IMR-90 (cell line): ENCODE data around the gene SAMD10. TPM values are rescaled to one million over a fixed set of nuclear protein-coding genes. Genes with fewer than 3 reads are reported as not detected.

ENCODE experiments used
- ATAC-seq: fragments of 200-7000 bp; cut with Tn5 transposase; 2 replicates; pipeline ENCODE4 v1.9.1; 2020; ENCODE audit warnings: low read depth, mild to moderate bottlenecking, moderate library complexity
- BruUV-seq: library from RNA; stranded (reverse); fragments of 400-500 nt; replicated peaks from 2 replicates; lab custom pipeline; 2021; lab: Mats Ljungman, UMichigan
- CTCF ChIA-PET: fragments of 300-600 bp; formaldehyde crosslinking; extraction: SDS; loops from one replicate; lab custom pipeline; 2021; ENCODE audit warnings: antibody characterized with exemption; lab: Yijun Ruan, JAX
- POLR2A ChIA-PET: fragments of 300-600 bp; sonication (Branson Sonifier 250); formaldehyde crosslinking; loops from one replicate; lab custom pipeline; 2022; ENCODE audit warnings: antibody characterized with exemption; ENCODE audit not compliant: unreplicated experiment; lab: Charles Lee
- DNase-seq: peaks from one replicate; pipeline ENCODE4 v3.0.0; 2013
- H2AFZ ChIP-seq: replicated peaks from 2 replicates; pipeline ENCODE3; 2013; ENCODE audit warnings: low read length, mild to moderate bottlenecking; ENCODE audit not compliant: poor library complexity
- H2AK5ac ChIP-seq: 2 replicates; pipeline ENCODE4 v1.6.1; 2013; ENCODE audit warnings: low read depth, low read length, inconsistent platforms
- H2AK9ac ChIP-seq: replicated peaks from 2 replicates; pipeline ENCODE3; 2013; ENCODE audit warnings: mild to moderate bottlenecking, low read depth, low read length, moderate library complexity; ENCODE audit not compliant: poor library complexity
- H2BK120ac ChIP-seq: 2 replicates; pipeline ENCODE4 v1.6.1; 2013; ENCODE audit warnings: low read depth, low read length, inconsistent platforms
- H2BK15ac ChIP-seq: 3 replicates; pipeline ENCODE4 v1.6.1; 2013; ENCODE audit warnings: low read depth, low read length, inconsistent platforms
- H2BK20ac ChIP-seq: 2 replicates; pipeline ENCODE4 v1.6.1; 2013; ENCODE audit warnings: low read depth, mild to moderate bottlenecking, inconsistent platforms, low read length, moderate library complexity
- H2BK5ac ChIP-seq: 2 replicates; pipeline ENCODE4 v1.6.1; 2013; ENCODE audit warnings: mild to moderate bottlenecking, low read depth, low read length, inconsistent platforms; ENCODE audit not compliant: poor library complexity, severe bottlenecking
- H3K14ac ChIP-seq: replicated peaks from 2 replicates; pipeline ENCODE4 v1.6.1; 2013; ENCODE audit warnings: low read depth, low read length, inconsistent platforms
- H3K18ac ChIP-seq: 2 replicates; pipeline ENCODE4 v1.6.1; 2013; ENCODE audit warnings: low read depth, low read length, control low read depth
- H3K23ac ChIP-seq: 2 replicates; pipeline ENCODE4 v1.6.1; 2013; ENCODE audit warnings: low read depth, low read length, inconsistent platforms
- H3K27ac ChIP-seq: 2 replicates; pipeline ENCODE4 v1.5.1; 2013; ENCODE audit warnings: mild to moderate bottlenecking, control low read depth, low read length; ENCODE audit not compliant: insufficient read depth
- H3K27me3 ChIP-seq: 2 replicates; pipeline ENCODE4 v1.6.1; 2013; ENCODE audit warnings: low read length; ENCODE audit not compliant: control insufficient read depth, insufficient read depth
- H3K36me3 ChIP-seq: 2 replicates; pipeline ENCODE4 v1.6.1; 2013; ENCODE audit warnings: low read length, mixed read lengths; ENCODE audit not compliant: control insufficient read depth, insufficient read depth
- H3K4ac ChIP-seq: 2 replicates; pipeline ENCODE4 v1.6.1; 2013; ENCODE audit warnings: low read depth, low read length, inconsistent platforms
- H3K4me1 ChIP-seq: 2 replicates; pipeline ENCODE4 v1.6.1; 2013; ENCODE audit warnings: low read length, mixed read lengths; ENCODE audit not compliant: control insufficient read depth, insufficient read depth
- H3K4me2 ChIP-seq: 2 replicates; pipeline ENCODE4 v1.6.1; 2013; ENCODE audit warnings: low read depth, mild to moderate bottlenecking, control low read depth, low read length, moderate library complexity
- H3K4me3 ChIP-seq: 2 replicates; pipeline ENCODE4 v1.5.1; 2013; ENCODE audit warnings: low read depth, mild to moderate bottlenecking, control low read depth, low read length, moderate library complexity; ENCODE audit not compliant: insufficient read depth
- H3K56ac ChIP-seq: 2 replicates; pipeline ENCODE4 v1.6.1; 2013; ENCODE audit warnings: low read length, inconsistent platforms; ENCODE audit not compliant: insufficient read depth; ENCODE audit errors: extremely low read depth
- H3K79me1 ChIP-seq, 2 experiments: 2 replicates each; pipeline ENCODE4 v1.6.1; 2013; ENCODE audit warnings: low read length in 2 of 2, inconsistent platforms in 1 of 2, low read depth in 1 of 2
- H3K9ac ChIP-seq: 2 replicates; pipeline ENCODE4 v1.6.1; 2013; ENCODE audit warnings: low read depth, low read length, control low read depth
- H3K9me1 ChIP-seq: 2 replicates; pipeline ENCODE4 v1.6.1; 2013; ENCODE audit warnings: low read length, inconsistent platforms; ENCODE audit not compliant: insufficient read depth
- H3K9me3 ChIP-seq: 2 replicates; pipeline ENCODE4 v1.6.1; 2013; ENCODE audit warnings: low read length; ENCODE audit not compliant: control insufficient read depth, insufficient read depth
- H4K20me1 ChIP-seq: 2 replicates; pipeline ENCODE4 v1.6.1; 2013; ENCODE audit warnings: low read length, inconsistent platforms; ENCODE audit not compliant: insufficient read depth
- H4K5ac ChIP-seq: 2 replicates; pipeline ENCODE4 v1.6.1; 2013; ENCODE audit warnings: mild to moderate bottlenecking, low read depth, low read length, control low read depth
- H4K8ac ChIP-seq, 2 experiments: 2 replicates each; pipeline ENCODE4 v1.6.1; 2013; ENCODE audit warnings: low read depth in 2 of 2, low read length in 2 of 2, control low read depth in 1 of 2, inconsistent platforms in 1 of 2
- H4K91ac ChIP-seq: 2 replicates; pipeline ENCODE4 v1.6.1; 2013; ENCODE audit warnings: low read depth, low read length, inconsistent platforms; ENCODE audit not compliant: insufficient read depth
- BHLHE40 ChIP-seq: fragments of 150-350 bp; IDR thresholded peaks from 2 replicates; pipeline ENCODE4 v1.6.1; 2016; ENCODE audit warnings: mild to moderate bottlenecking, low read depth, low read length
- CEBPB ChIP-seq: IDR thresholded peaks from 2 replicates; pipeline ENCODE4 v1.6.1; 2012; ENCODE audit warnings: low read depth, low read length, improper control_type of control experiment
- MAZ ChIP-seq: IDR thresholded peaks from 2 replicates; pipeline ENCODE4 v1.6.1; 2012; ENCODE audit warnings: low read depth, mild to moderate bottlenecking, low read length, improper control_type of control experiment, moderate library complexity, borderline replicate concordance
- NFE2L2 ChIP-seq: fragments of 150-350 bp; IDR thresholded peaks from 2 replicates; pipeline ENCODE4 v1.6.1; 2016; ENCODE audit warnings: low read depth, mild to moderate bottlenecking, low read length
- RCOR1 ChIP-seq: IDR thresholded peaks from 2 replicates; pipeline ENCODE4 v1.6.1; 2012; ENCODE audit warnings: mild to moderate bottlenecking, low read length, improper control_type of control experiment; ENCODE audit not compliant: insufficient replicate concordance
- WGBS, 2 experiments: methylation state at CpG; one replicate each; pipeline versions ENCODE4 v1.1.5 to v1.1.7; 2013; ENCODE audit warnings: missing lambda C conversion rate in 2 of 2; ENCODE audit not compliant: insufficient read length in 1 of 2; ENCODE audit errors: extremely low coverage in 2 of 2; 5-methylcytosine and 5-hydroxymethylcytosine counted together
- dilution Hi-C: fragments of 300-500 bp; cut with HindIII; formaldehyde crosslinking; loops from one replicate; pipeline ENCODE4 v1.14.3; 2018; ENCODE audit warnings: low sequenced_read_pairs; ENCODE audit not compliant: unreplicated experiment
- in situ Hi-C: fragments of 300-500 bp; cut with MboI; formaldehyde crosslinking; loops from 3 replicates; pipeline ENCODE4 v1.14.3; 2019; ENCODE audit warnings: low sequenced_read_pairs, inconsistent platforms, mixed read lengths
- intact Hi-C: fragments of 100-400 bp; cut with micrococcal nuclease; formaldehyde crosslinking; loops from 2 replicates; pipeline ENCODE4 v1.10.0; 2022
- polyA plus RNA-seq, 3 experiments: library from polyadenylated mRNA; depleted of rRNA; stranded (reverse); fragments of >200 nt; gene quantifications; 2 replicates each; pipeline ENCODE4 v1.2.3, GENCODE V29; 2012; ENCODE audit warnings: low replicate concordance in 1 of 3
- total RNA-seq: library from RNA; depleted of rRNA; stranded (reverse); fragments of >200 nt; gene quantifications from 2 replicates; pipeline ENCODE4 v1.2.3, GENCODE V29; 2012
- TF ChIP-seq, protein P1 (sequence below): fragments of 150-350 bp; IDR thresholded peaks from 2 replicates; pipeline ENCODE4 v1.6.1; 2017; ENCODE audit warnings: mild to moderate bottlenecking, antibody characterized with exemption, low read length, low read depth

The SAMD10 gene
- total and polyA plus RNA-seq, 2 of the 4 experiments (the other 2 are of a cell fraction) = 0.54 to 4.1 TPM

DNA sequence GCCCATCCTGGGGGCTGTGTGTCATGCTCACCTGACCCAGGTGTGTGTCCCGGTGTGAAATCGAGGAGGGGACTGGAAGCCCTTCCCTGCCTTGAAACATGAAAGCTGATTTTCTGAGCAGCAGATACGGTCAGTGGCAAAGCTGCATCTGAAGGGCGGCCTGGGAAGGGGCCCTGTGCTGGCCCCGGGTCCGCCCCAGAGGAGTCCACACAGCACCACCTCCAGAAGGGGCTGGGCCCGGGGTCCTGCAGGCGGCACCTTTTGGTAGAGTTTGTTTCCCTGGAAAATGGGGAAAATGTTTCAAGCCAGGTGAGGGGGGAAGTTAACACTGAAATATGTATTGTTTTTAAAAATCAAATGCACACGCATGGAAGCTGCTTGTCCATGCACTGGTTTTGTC is 44.0 kb downstream of the SAMD10 start:
- no peak for ATAC-seq
- intact Hi-C loops = no loop called here
- Histone ChIP-seq H3K56ac (no peak overlapping the region), H3K36me3 (peaks cover 58% of the 10 kb centered on the region), H3K79me1 (peaks cover 32 to 57% of the 10 kb centered on the region in 2 experiments), H4K5ac (no peak overlapping the region), H3K4ac (no peak overlapping the region), H3K27me3 (no peaks in the 10 kb centered on the region), H4K8ac (no peak overlapping the region), H2AFZ (no peak overlapping the region), H2BK120ac (no peak overlapping the region), H3K9me1 (peaks cover 12% of the 10 kb centered on the region; the same call in 1 of the 2 replicates), H2BK20ac (no peak overlapping the region), H2BK5ac (no peak overlapping the region), H4K91ac (no peak overlapping the region), H4K20me1 (peaks cover 55% of the 10 kb centered on the region), H3K4me1 (no peaks in the 10 kb centered on the region), H2AK5ac (no peak overlapping the region), H3K9me3 (no peaks in the 10 kb centered on the region), H3K4me2 (no peak overlapping the region), H3K18ac (no peak overlapping the region), H3K23ac (no peak overlapping the region), H3K4me3 (no peak overlapping the region), H2BK15ac (no peak overlapping the region), H3K27ac (no peak overlapping the region), H3K14ac (no peak overlapping the region), H2AK9ac (no peak overlapping the region), H3K9ac (no peak overlapping the region)
- in situ Hi-C loops = no loop called here
- WGBS, 2 experiments = 96% methylated on average over 3 of the region's 9 CpGs; no CpG with 5 or more reads in 1 of the 2 experiments
- TF ChIP-seq, protein P1, sequence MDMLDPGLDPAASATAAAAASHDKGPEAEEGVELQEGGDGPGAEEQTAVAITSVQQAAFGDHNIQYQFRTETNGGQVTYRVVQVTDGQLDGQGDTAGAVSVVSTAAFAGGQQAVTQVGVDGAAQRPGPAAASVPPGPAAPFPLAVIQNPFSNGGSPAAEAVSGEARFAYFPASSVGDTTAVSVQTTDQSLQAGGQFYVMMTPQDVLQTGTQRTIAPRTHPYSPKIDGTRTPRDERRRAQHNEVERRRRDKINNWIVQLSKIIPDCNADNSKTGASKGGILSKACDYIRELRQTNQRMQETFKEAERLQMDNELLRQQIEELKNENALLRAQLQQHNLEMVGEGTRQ = no peak
- TF ChIP-seq BHLHE40 (no peak), RCOR1 (no peak), NFE2L2 (no peak), MAZ (no peak), CEBPB (no peak)
- BruUV-seq = no TSS peak
- dilution Hi-C loops = no loop called here
- DNase-seq = no peak
- ChIA-PET CTCF (no interaction called here), POLR2A (no interaction called here)
